ENCODE measurements around the gene PLEKHH1. TPM values are rescaled to one million over a fixed set of nuclear protein-coding genes. Genes with fewer than 3 reads are reported as not detected.

The PLEKHH1 gene
- total RNA-seq: under 1 TPM; 0.77 to 0.86 TPM
- polyA plus RNA-seq: not detected

DNA sequence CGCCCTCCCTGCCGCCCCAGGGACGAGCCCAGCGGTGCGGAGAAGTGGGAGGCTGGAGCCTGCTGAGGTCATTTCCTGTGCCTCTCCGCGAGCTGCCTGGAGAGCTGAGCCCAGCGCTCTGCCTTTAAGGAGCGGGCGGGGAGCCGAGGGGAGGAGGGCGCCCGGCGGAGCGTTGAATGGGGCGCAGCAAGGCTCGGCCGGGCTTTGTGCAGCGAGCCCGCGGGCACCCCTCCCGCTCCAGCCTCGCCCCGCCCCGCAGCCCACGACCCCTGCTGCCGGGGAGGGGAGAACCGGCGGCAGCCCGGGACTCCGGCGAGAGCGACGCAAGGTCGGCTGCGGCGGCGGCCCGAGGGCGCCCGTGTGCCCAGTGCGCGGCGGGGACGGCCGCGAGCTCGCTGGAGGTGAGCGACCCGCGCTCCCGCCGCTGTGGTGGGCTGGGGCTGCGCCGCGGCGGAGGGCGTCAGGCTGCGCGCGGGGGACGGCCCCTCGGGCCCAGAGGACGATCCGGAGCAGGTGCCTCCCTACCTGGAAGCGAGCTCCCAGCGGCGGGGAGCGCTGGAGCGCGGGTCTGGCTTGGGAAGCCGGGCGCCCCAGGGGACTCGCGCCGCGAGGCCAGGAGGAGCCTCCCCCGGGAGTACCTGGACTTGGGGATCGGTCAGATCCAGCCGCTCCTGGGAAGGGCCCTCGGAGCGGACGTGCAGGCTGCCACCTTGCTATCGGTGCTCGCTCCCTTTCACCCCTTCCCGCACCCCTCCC lies at the start of gene PLEKHH1:
PLEKHH1 (plus strand) TSS at position 293 of the 756 bp plus-strand sequence. CDS start 8,578 bp downstream, outside the sequence.
- no peaks in the 10 kb centered on the region for H3K36me3 ChIP-seq (ENCODE audit: insufficient read depth, low read length)
- CTCF ChIA-PET: interaction anchor here (0.7 to 1.6 kb wide), 7 partner anchors 13 to 106 kb away, joined by 3 to 8 read pairs (median 4); no protein-coding TSS in a partner anchor
- no peaks in the 10 kb centered on the region for H3K27me3 ChIP-seq (ENCODE audit: insufficient read depth, low read length, poor library complexity, severe bottlenecking)
- H3K4me1 Mint-ChIP-seq: peaks cover 0 to 10% (median 0%) of the 10 kb centered on the region in 3 donors
- H3K36me3 Mint-ChIP-seq: no peaks in the 10 kb centered on the region
- no peak within 1 kb of the TSS for H3K27ac ChIP-seq (ENCODE audit: low read depth, low read length)
- no peaks in the 10 kb centered on the region for H3K4me1 ChIP-seq (ENCODE audit: insufficient read depth, low read length)
- POLR2A ChIA-PET: interaction anchor here (0.5 to 0.6 kb wide), 3 partner anchors 28 to 88 kb away, joined by 3 to 4 read pairs (median 3); no protein-coding TSS in a partner anchor
- H3K4me3 ChIP-seq (ENCODE audit: low read length): peak within 1 kb of the TSS; percentile 31
- peaks cover 23 to 25% of the 10 kb centered on the region in 2 donors for H3K27me3 Mint-ChIP-seq
- H3K9me3 ChIP-seq (ENCODE audit: low read length): no peaks in the 10 kb centered on the region
- peak within 1 kb of the TSS; percentile 58 to 86 (median 74) for H3K4me3 Mint-ChIP-seq
- DNase-seq: peak in 4 of 5 donors; percentile 14 to 58 (median 33)
- no peaks in the 10 kb centered on the region for H3K9me3 Mint-ChIP-seq
- H3K27ac Mint-ChIP-seq: peak within 1 kb of the TSS in 1 of 8 donors; percentile 12

- ChIA-PET CTCF (no interaction called here), POLR2A (no interaction called here)
- peaks cover 31% of the 10 kb centered on the region for H3K36me3 ChIP-seq (ENCODE audit: insufficient read depth, low read length)
- no peaks in the 10 kb centered on the region for H3K27me3 Mint-ChIP-seq
- H3K4me3 ChIP-seq (ENCODE audit: low read length): no peak overlapping the region
- peaks cover 61 to 88% (median 63%) of the 10 kb centered on the region in 3 donors for H3K4me1 Mint-ChIP-seq
- H3K4me1 ChIP-seq (ENCODE audit: insufficient read depth, low read length): peaks cover 37% of the 10 kb centered on the region
- H3K9me3 Mint-ChIP-seq: no peaks in the 10 kb centered on the region
- peak overlapping the region in 1 of 7 donors; percentile 20 for H3K4me3 Mint-ChIP-seq
- H3K9me3 ChIP-seq (ENCODE audit: low read length): no peaks in the 10 kb centered on the region
- H3K36me3 Mint-ChIP-seq: peaks cover 3 to 84% (median 15%) of the 10 kb centered on the region in 3 donors
- DNase-seq: no peak
- H3K27me3 ChIP-seq (ENCODE audit: insufficient read depth, low read length, poor library complexity, severe bottlenecking): no peaks in the 10 kb centered on the region
- peak overlapping the region in 5 of 8 donors; percentile 22 to 94 (median 75) for H3K27ac Mint-ChIP-seq
- no peak overlapping the region for H3K27ac ChIP-seq (ENCODE audit: low read depth, low read length)
Measured at GRCh38 chr14:67483579-67484285, 49.4 kb upstream of the PLEKHH1 start.

DNA sequence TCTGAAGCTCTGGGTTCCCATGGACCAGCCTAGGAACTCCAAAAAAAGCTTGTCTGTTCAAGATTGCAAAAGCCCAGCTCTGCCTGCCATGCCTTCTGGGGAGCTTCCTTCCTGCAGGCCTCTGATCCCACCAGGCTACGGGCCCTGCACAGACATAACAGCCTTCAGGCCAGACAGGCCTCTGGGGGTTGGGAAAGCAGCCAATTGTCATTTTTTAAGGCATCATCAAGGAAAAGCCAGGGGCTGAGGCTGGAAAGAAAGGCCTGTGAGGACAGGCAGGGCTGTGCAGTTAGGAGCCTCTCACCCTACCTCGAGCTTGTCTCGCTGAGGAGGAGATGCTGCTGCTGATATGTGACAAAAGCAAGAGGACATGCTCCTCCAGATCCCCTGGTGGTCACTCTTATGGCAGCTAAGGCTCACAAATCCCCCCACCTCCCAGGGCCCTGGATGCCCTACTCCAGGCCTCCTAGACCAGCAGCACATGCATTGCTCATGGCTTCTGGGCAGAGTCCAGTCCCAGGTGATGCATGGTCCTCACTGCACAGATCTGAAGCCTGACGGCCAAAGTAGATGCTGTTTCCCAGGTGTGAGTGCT lies 47.5 kb upstream of the PLEKHH1 start:
- no peak overlapping the region for H3K27ac ChIP-seq (ENCODE audit: low read depth, low read length)
- DNase-seq: no peak
- peaks cover 3 to 75% (median 15%) of the 10 kb centered on the region in 3 donors for H3K36me3 Mint-ChIP-seq
- peaks cover 45% of the 10 kb centered on the region for H3K4me1 ChIP-seq (ENCODE audit: insufficient read depth, low read length)
- H3K27me3 ChIP-seq (ENCODE audit: insufficient read depth, low read length, poor library complexity, severe bottlenecking): no peaks in the 10 kb centered on the region
- peak overlapping the region; percentile 32 to 79 (median 56) for H3K27ac Mint-ChIP-seq
- ChIA-PET POLR2A (no interaction called here), CTCF (no interaction called here)
- H3K4me1 Mint-ChIP-seq: peaks cover 72 to 95% (median 78%) of the 10 kb centered on the region in 3 donors
- H3K9me3 Mint-ChIP-seq: no peaks in the 10 kb centered on the region
- H3K9me3 ChIP-seq (ENCODE audit: low read length): no peaks in the 10 kb centered on the region
- H3K36me3 ChIP-seq (ENCODE audit: insufficient read depth, low read length): peaks cover 31% of the 10 kb centered on the region
- no peaks in the 10 kb centered on the region for H3K27me3 Mint-ChIP-seq
- peak overlapping the region in 5 of 7 donors; percentile 3 to 98 (median 33) for H3K4me3 Mint-ChIP-seq
- no peak overlapping the region for H3K4me3 ChIP-seq (ENCODE audit: low read length)

DNA sequence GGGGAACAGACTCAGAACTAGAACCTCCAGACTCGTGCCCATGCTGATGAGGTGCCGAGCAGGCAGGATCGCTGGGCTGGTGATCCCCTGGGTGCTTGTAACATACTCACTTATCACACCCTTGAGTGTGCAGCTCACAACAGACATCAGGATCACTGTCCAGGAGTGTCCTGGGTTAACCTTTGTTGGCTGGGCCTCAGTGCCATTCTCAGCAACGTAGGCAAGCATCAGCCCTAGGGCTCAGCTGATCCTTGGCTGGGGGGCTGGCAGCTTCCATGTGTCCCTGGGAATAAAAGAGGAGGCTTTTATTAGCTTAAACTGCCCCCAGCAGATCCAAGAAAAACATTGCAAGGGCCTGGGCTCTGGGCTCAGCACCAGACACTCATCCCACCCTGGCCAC lies 46.2 kb upstream of the PLEKHH1 start:
- Mint-ChIP-seq H3K27ac (peak overlapping the region in 7 of 8 donors; percentile 36 to 100 (median 97)), H3K4me1 (peaks cover 65 to 91% (median 69%) of the 10 kb centered on the region in 3 donors), H3K9me3 (no peaks in the 10 kb centered on the region), H3K4me3 (peak overlapping the region in 5 of 7 donors; percentile 97 to 100 (median 99)), H3K36me3 (peaks cover 3 to 62% (median 13%) of the 10 kb centered on the region in 3 donors), H3K27me3 (no peaks in the 10 kb centered on the region)
- ChIA-PET POLR2A (interaction anchor here (0.8 kb wide), 1 partner anchor 29 kb away, joined by 3 read pairs; no protein-coding TSS in a partner anchor), CTCF (interaction anchor here (0.9 to 1.4 kb wide), 2 partner anchors 77 to 84 kb away, joined by 3 to 6 read pairs; no protein-coding TSS in a partner anchor)
- H3K36me3 ChIP-seq (ENCODE audit: insufficient read depth, low read length): peaks cover 26% of the 10 kb centered on the region
- H3K4me1 ChIP-seq (ENCODE audit: insufficient read depth, low read length): peaks cover 45% of the 10 kb centered on the region
- no peaks in the 10 kb centered on the region for H3K27me3 ChIP-seq (ENCODE audit: insufficient read depth, low read length, poor library complexity, severe bottlenecking)
- DNase-seq: no peak
- H3K9me3 ChIP-seq (ENCODE audit: low read length): no peaks in the 10 kb centered on the region
- peak overlapping the region; percentile 95 for H3K4me3 ChIP-seq (ENCODE audit: low read length)
- no peak overlapping the region for H3K27ac ChIP-seq (ENCODE audit: low read depth, low read length)

DNA sequence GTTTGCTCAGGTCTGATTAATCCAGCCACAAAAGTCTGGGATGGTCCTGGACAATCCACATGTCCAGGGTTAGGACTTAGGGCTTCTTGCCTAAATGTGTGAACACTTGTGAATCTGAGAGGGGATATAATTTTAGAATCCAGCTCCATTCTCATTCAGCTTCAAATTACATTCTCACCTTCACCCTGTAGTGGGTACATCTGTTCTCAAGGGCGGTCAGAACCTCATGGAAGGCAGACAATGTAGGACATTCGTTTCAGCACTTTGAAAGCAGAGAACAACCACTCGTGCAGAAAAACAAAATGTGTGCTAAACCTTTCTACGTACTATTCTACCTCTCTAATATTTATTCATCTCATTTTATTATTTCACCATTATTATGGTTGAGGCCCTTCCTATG lies 45.8 kb upstream of the PLEKHH1 start:
- ChIA-PET POLR2A (interaction anchor here (0.8 kb wide), 1 partner anchor 28 kb away, joined by 3 read pairs; no protein-coding TSS in a partner anchor), CTCF (interaction anchor here (0.9 to 1.9 kb wide), 6 partner anchors 23 to 84 kb away, joined by 3 to 8 read pairs (median 5); no protein-coding TSS in a partner anchor)
- Mint-ChIP-seq H3K4me3 (peak overlapping the region; percentile 97 to 100 (median 99)), H3K9me3 (no peaks in the 10 kb centered on the region), H3K27ac (peak overlapping the region; percentile 97 to 100 (median 99)), H3K27me3 (no peaks in the 10 kb centered on the region), H3K36me3 (peaks cover 3 to 58% (median 13%) of the 10 kb centered on the region in 3 donors), H3K4me1 (peaks cover 65 to 90% (median 68%) of the 10 kb centered on the region in 3 donors)
- H3K4me3 ChIP-seq (ENCODE audit: low read length): peak overlapping the region; percentile 95
- H3K4me1 ChIP-seq (ENCODE audit: insufficient read depth, low read length): peaks cover 45% of the 10 kb centered on the region
- peak overlapping the region; percentile 93 for H3K27ac ChIP-seq (ENCODE audit: low read depth, low read length)
- no peaks in the 10 kb centered on the region for H3K9me3 ChIP-seq (ENCODE audit: low read length)
- DNase-seq: no peak
- no peaks in the 10 kb centered on the region for H3K27me3 ChIP-seq (ENCODE audit: insufficient read depth, low read length, poor library complexity, severe bottlenecking)
- H3K36me3 ChIP-seq (ENCODE audit: insufficient read depth, low read length): peaks cover 22% of the 10 kb centered on the region

DNA sequence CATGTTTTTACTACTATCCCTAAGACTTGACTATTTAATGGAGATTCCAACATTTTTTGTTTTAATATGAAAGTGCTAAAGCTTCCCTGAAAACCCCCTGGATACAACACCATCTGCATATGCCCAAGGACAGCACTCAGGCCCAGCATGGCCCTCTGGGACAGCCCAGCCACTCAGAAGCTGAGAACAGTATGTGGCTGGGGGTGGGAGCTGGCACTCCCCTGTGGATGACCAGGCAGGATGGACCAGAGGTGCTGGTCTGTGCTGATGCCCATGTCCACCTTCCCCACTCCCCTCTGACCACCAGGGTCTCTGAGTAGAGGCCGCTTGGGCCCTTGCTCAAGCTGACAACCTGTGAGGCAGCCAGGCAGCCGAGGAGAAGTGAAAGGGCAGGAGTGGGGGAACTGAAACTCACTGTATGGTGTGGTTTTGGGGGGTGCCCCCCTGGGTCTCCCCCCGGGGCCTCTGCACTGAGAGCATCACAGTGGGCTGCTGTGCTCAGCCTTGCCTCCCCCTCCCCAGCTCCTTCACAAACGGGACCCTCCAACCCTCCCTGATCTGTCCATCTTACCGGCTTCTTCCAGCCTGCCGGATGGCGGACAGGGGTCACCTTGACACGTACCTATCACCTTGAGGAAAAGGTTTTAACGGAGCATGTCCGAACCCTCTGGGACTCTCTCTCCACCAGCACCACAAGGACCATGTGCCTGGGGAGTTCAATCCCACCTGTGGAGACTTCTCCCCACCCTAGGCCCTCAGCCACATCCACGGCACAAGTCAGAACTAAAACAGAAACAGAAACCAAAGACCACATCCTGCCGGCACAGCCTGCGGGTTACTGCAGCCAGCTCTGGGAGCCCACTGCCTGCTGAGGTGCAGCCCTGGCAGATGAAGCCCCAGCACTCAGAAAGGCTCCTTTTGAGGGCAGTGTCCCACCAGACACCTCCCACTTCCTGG lies 44.9 kb upstream of the PLEKHH1 start, which contains the start of gene TMEM229B:
TMEM229B (minus strand) TSS at position 785 of the 957 bp plus-strand sequence. CDS start 14,798 bp downstream, outside the sequence.
- peak within 1 kb of the TSS; percentile 93 for H3K27ac ChIP-seq (ENCODE audit: low read depth, low read length)
- ChIA-PET POLR2A (interaction anchor here (0.6 to 1.3 kb wide), 3 partner anchors 26 to 128 kb away, joined by 3 to 4 read pairs (median 3); partner anchors contain the start of genes ATP6V1D and EIF2S1), CTCF (interaction anchor here (1.1 to 1.9 kb wide), 9 partner anchors 16 to 83 kb away, joined by 3 to 8 read pairs (median 4); no protein-coding TSS in a partner anchor)
- Mint-ChIP-seq H3K4me3 (peak within 1 kb of the TSS; percentile 97 to 100 (median 99)), H3K27me3 (no peaks in the 10 kb centered on the region), H3K4me1 (peaks cover 63 to 83% (median 68%) of the 10 kb centered on the region in 3 donors), H3K36me3 (peaks cover 11 to 50% (median 13%) of the 10 kb centered on the region in 3 donors), H3K9me3 (peaks cover 6 to 8% (median 7%) of the 10 kb centered on the region in 5 donors), H3K27ac (peak within 1 kb of the TSS; percentile 97 to 100 (median 99))
- no peaks in the 10 kb centered on the region for H3K9me3 ChIP-seq (ENCODE audit: low read length)
- peak; percentile 61 to 87 (median 78) for DNase-seq
- peaks cover 22% of the 10 kb centered on the region for H3K36me3 ChIP-seq (ENCODE audit: insufficient read depth, low read length)
- H3K27me3 ChIP-seq (ENCODE audit: insufficient read depth, low read length, poor library complexity, severe bottlenecking): no peaks in the 10 kb centered on the region
- peak within 1 kb of the TSS; percentile 95 for H3K4me3 ChIP-seq (ENCODE audit: low read length)
- peaks cover 45% of the 10 kb centered on the region for H3K4me1 ChIP-seq (ENCODE audit: insufficient read depth, low read length)

Data from CD8-positive, alpha-beta memory T cell (primary cell).